Prostate gland (tissue), 2 donors: Measurements from ENCODE around the gene ANKRD6.

Experiments used
- CTCF ChIP-seq, 4 experiments: fragments of 200-600 bp in 2 of 4; fragments of 450-650 bp in 2 of 4; sonication (generic) in 2 of 4; IDR thresholded peaks; 1 replicate in 3 of 4; 2 replicates in 1 of 4; pipeline ENCODE4 v1.5.1; 2016 to 2019; ENCODE audit warnings: antibody characterized with exemption in 4 of 4, mild to moderate bottlenecking in 2 of 4, moderate library complexity in 2 of 4
- POLR2A ChIP-seq: fragments of 450-650 bp; IDR thresholded peaks from one replicate; pipeline ENCODE4 v1.6.1; 2016; ENCODE audit warnings: antibody characterized with exemption, mild to moderate bottlenecking

DNA sequence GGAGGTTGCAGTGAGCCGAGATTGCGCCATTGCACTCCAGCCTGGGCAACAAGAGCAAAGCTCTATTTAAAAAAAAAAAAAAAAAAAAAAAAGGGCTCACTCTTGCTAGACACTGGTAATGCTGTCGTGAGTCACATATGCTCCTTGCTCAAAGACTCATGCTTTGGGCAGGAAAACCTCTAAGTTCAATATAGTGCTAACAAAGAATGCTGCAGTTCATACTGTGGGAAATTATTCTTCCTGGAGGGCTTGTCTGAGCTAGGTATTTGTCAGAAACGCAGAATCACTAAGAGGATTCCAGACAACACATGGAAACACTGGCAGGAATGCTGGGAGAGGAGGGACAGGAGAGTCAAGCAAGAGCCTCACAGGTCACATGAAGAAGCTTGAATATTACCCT lies 207.9 kb downstream of the ANKRD6 start:
- TF ChIP-seq CTCF (IDR thresholded peaks at IDR 0.05) = no peak
- no peak for TF ChIP-seq POLR2A
